GM19463 (cell line): ENCODE results near the gene TANC1.

ENCODE experiments used
- ATAC-seq: cut with Tn5 transposase; IDR thresholded peaks from one replicate; pipeline ENCODE4 v1.9.1; 2021; ENCODE audit warnings: mild to moderate bottlenecking, moderate library complexity; ENCODE audit not compliant: unreplicated experiment

TANC1 gene

DNA sequence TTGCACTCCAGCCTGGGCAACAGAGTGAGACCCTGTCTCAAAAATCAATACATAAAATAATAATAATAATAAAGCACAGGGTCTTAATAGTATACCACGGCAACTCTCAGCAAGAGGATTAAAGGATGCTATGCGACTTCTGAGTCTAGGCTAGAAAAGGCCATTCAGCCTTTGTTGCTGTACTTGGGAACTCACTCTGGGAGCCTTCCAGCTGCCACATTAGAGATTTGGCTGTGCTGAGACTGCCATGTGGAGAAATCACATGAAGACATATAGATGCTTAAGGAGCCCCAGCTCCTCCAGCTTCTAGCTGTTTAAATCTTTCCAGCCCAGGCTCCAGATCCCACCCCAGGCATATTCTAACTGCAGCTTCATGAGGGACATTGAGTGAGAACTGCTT, 8.2 kb upstream of the TANC1 start:
- ATAC-seq = no peak

DNA sequence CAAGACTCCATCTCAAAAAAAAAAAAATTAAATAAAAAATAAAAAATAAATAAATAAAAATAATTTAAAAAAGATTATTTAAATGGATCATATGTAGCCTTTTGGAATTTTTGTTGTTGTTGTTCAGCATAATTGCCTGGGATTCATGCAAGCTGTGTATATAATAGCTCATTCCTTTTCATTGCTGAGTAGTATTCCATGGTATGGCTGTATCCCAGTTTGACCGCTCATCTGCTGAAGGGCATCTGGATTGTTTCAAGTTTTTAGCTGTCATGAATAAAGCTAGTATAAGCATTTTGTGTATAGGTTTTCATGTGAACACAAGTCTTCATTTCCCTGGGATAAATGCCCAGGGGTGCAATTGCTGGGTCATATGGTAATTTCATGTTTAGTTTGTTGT, 6.4 kb upstream of the TANC1 start:
- ATAC-seq = no peak

DNA sequence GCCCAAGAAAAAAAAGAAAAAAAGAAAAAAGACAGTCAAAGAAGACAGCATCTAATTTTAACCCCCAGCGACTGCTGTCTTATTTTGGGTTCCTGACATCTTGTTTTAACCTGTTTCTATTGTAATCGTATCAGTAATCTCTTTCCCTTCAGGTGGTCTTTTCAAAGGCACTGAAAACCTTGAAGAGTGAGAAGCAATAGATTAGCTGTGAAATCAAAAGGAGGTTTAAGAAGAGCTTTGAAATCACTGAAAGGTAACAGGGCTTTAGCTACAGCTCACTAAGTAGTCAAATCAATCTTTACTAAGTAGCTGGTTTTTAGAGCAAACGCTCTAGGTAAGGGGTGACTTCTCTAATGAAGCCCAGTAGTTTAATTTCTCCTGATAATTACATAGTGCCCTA, 5.4 kb upstream of the TANC1 start:
- ATAC-seq = no peak

GRCh38 chr2:158965107-158965506, 3.3 kb upstream of the TANC1 start:
- ATAC-seq = no peak

DNA sequence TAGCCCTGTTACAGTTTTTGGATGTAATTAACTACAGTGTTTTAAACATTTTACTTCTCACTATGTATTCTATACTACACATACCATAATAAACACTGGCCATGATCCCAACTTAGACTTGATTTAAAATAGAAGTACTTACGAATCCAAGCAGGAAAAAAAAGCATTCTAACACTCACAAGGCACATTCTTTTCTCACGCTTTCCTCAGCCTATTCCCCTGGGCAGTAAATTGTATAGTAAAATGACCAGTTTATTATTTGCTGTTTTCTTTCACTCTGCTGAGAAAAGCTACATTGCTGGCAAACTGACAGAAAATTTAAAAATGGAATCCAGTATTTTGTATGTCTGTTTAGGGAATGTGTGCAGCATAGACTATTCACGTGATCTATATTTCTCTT, 2.8 kb upstream of the TANC1 start:
- no peak for ATAC-seq

DNA sequence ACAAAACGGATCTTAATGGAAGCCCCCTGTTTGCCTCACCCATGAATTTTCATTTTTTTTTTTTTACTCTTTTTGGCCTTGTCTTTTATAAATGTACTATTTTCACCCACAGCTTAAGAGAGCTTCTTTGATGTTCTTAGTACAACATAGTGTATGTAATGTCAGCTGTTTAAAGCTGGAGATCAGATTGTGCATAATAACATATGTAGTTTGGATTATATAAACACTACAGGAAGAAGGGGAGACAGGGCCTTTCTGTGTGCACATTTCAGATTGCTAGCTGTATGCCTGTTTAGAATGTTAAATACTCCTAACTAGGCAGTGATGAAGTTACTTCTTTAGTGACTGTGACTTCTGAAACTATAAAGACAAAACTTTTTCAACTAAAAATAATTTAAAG, 2.1 kb upstream of the TANC1 start:
- no peak for ATAC-seq

DNA sequence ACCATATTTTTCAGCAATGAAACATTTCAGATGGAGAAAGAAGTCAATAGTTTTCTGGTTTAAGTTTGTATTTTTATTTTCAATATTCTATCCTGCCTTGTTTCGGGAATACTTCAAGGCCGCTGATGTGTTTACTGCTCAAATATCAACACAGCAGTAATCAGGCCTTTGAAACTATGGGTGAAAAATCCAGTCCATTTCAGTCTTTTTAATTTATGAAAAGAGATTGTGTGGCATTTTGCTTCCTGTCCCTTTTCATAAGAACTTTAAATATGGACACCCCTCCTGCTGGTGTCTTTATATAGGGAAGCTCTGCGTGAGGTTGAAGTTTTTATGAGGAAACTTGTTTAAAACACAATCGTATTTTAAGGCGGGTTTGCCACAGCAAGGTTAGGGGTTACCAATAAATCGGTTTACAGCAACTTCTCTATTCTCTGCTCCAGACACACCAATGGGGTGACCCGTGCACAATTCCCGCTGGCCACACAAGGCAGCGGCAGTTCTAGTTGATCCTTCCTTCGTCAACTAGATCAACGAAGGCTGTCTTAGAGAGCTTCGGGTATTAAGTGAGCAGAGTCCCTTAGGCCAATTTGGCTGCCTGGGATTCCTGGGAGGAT, 1.2 kb upstream of the TANC1 start:
- no peak for ATAC-seq

GRCh38 chr2:158967731-158968395, 577 bp upstream of the TANC1 start:
- no peak for ATAC-seq

GRCh38 chr2:158969162-158969714, 798 bp downstream of the TANC1 start:
- no peak for ATAC-seq

DNA sequence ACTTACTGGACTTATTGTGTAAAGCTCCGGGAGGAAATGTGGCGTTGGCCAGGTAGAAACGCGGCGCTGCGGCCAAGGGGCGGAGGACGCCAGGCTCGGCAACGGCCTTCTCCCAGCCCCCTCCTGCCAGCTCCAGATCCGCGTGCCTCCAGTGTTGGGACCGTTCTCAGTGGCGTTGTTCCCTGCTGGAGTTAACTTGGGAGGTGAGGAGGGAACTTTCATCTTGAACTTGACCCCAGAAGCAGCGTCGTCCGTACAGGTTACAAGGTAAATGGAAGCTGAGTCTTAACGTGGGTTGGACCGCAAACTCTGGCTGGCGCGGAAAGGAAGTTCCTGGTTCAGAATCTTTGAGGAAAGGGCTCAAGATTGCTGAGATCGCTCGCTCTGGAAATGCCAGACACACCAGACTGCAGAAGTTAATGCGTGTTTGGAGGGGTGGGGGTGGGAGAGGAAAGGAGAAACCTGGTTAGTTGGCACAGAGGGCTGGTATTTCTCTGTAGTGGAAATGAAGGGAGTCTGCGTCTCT, 1.3 kb downstream of the TANC1 start:
- no peak for ATAC-seq

GRCh38 chr2:158970241-158970751, 1.9 kb downstream of the TANC1 start:
- ATAC-seq = no peak

DNA sequence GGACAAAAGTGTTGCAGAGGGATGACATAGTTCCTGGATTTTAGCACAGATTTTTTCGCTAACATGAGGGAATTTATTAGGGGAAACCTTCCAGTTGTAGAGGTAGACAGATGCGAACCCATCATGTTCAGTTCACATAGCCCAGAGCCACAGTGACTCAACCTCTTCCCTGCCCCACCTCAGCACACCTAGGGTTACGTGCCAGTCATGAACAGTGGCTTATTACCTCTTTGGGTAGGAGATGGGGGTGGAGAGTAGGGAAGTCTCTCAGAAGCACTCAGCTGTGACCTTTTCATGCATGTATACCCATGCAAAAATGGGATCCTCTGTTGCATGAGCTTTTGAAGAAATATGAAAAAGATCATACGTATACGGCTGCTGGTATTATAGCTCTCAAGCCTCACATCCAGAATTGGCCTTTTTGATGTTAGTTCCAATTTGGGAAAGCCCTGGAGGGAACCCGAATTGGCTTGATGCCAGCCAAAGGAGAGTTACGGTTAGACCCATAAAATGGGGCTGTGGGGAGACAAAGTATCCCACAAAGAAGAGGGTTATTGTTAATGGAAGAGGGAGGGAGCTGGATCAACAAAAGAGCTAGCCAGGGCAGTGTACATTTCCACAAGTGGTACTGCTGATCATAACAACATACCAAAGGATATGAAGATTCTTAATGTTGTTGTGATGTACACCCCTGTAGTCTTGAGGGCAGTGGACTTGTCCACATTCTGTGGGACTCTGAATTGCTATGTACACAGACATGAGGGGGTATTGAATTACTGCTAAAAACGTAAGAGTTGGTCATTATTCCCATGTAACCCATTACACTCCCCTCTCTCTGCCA, 4.9 kb downstream of the TANC1 start:
- no peak for ATAC-seq

DNA sequence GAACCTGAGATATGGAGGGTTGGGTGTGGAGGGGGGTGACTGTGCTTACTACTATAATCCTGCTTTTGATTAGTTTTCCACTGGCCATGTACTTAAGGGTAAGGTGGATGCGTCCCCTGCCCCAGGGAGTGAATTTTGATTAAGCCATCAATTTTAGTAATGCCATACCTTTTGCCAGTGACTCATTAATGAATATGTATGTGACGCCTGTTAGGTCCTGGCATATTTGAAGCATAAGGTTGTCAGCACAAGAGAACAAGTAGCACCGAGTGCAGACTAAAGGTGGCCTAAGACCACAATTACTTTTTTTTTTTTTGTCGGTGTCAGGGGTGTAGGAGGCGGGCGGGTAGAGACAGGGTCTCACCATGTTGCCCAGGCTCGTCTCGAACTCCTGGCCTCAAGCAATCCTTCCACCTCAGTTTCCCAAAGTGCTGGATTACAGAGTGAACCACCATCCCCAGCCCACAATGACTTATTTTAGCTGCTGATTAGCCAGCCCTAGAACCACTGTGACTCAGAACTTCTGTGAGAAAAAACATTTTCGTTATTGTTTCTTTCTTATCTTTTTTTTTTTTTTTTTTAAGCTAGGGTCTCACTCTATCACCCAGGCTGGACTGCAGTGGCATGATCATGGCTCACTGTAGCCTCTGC, 7.0 kb downstream of the TANC1 start:
- no peak for ATAC-seq

GRCh38 chr2:158979772-158980171, 11.3 kb downstream of the TANC1 start:
- ATAC-seq = no peak

GRCh38 chr2:158984604-158985135, 16.2 kb downstream of the TANC1 start:
- ATAC-seq = no peak

DNA sequence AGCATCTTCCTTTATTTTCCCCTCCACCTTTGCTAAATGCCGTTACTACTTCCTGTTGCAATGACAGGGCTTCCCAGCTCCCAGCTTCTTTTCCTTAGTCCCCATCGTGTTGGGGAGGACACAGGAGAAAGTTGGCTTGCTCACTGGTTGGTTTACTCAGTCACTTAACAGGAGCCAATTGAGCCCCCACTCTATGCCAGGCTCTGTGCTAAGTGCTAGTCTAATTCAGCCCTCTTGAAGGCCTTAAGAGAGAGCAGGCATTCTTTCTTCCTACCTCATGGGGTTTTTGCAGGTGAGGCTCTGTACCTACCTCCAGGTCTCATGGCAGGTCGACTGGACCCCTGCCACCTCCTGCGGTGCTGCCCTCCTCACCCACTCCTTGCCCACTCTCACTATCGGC, 20.1 kb downstream of the TANC1 start:
- no peak for ATAC-seq

DNA sequence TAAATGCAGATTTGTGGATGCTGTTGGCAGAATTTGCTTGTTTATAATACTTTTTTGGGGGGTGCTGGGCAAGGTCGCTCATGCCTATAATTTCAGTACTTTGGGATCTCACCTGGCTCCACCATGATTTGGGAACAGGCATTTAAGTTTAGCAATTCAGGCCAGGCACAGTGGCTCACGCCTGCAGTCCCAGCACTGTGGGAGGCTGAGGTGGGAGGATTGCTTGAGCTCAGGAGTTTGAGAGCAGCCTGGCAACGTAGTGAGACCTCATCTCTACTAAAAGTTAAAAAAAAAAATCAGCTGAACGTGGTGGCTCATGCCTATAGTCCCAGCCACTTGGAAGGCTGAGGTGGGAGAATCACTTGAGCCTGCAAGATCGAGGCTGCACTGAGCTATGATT, 20.7 kb downstream of the TANC1 start:
- no peak for ATAC-seq

GRCh38 chr2:158990397-158991214, 22.2 kb downstream of the TANC1 start:
- no peak for ATAC-seq

- no peak for ATAC-seq
These were observed 24.6 kb downstream of the TANC1 start for GRCh38 chr2:158993030-158993429.
